Stomach (tissue), 9 donors: ENCODE measurements around the gene PTGFR. TPM values are rescaled to one million over a fixed set of nuclear protein-coding genes. Genes with fewer than 3 reads are reported as not detected.
A peak's percentile ranks its signal among the peaks of the same experiment; 100 is the strongest.

Experiments
- DNase-seq, 2 donors: peaks; one replicate each; pipeline versions ENCODE4 v3.0.0 to v3.0.0-alpha.2; 2013 to 2019
- H3K27ac ChIP-seq, 5 donors: fragments of 200-600 bp in 4 of 5; sonication (generic) in 4 of 5; one replicate each; pipeline ENCODE4 v1.5.1; 2013 to 2019; ENCODE audit warnings: mild to moderate bottlenecking in 1 of 5, moderate library complexity in 1 of 5
- H3K27me3 ChIP-seq, 3 donors: fragments of 200-600 bp; sonication (generic); one replicate each; pipeline ENCODE4 v1.5.1; 2017 to 2019; ENCODE audit warnings: mixed run types in 1 of 3
- H3K36me3 ChIP-seq, 4 donors: fragments of 200-600 bp; sonication (generic); 1 replicate in 3 of 4; 2 replicates in 1 of 4; pipeline ENCODE4 v1.5.1; 2016 to 2019
- H3K4me1 ChIP-seq, 4 donors: fragments of 200-600 bp; sonication (generic); one replicate each; pipeline ENCODE4 v1.5.1; 2016 to 2019
- H3K4me3 ChIP-seq, 4 donors: fragments of 200-600 bp; sonication (generic) in 3 of 4; one replicate each; pipeline ENCODE4 v1.5.1; 2016 to 2019; ENCODE audit warnings: mild to moderate bottlenecking in 1 of 4
- H3K9me3 ChIP-seq, 4 donors: fragments of 200-600 bp; sonication (generic); one replicate each; pipeline ENCODE4 v1.5.1; 2016 to 2019
- EP300 ChIP-seq: sonication (generic); formaldehyde crosslinking; IDR thresholded peaks from one replicate; pipeline ENCODE4 v1.6.1; 2017; ENCODE audit warnings: antibody characterized with exemption
- POLR2A ChIP-seq, 4 donors: fragments of 450-650 bp; IDR thresholded peaks; one replicate each; pipeline ENCODE4 v1.6.1; 2016; ENCODE audit warnings: antibody characterized with exemption in 4 of 4, control low read depth in 2 of 4, mild to moderate bottlenecking in 1 of 4, moderate library complexity in 1 of 4
- POLR2AphosphoS5 ChIP-seq, 3 donors: sonication (generic); formaldehyde crosslinking; IDR thresholded peaks; one replicate each; pipeline ENCODE4 v1.6.1; 2016; ENCODE audit warnings: antibody characterized with exemption in 3 of 3
- WGBS, 5 donors: extraction: QIAGEN DNeasy Blood & Tissue Kit in 3 of 5; methylation state at CpG; one replicate each; pipeline versions ENCODE4 v1.1.5 to v1.1.7; 2013 to 2018; 5-methylcytosine and 5-hydroxymethylcytosine counted together
- intact Hi-C: fragments of 100-400 bp; cut with DNase I; formaldehyde crosslinking; loops from one replicate; pipeline ENCODE4 v1.15.1; 2023; ENCODE audit warnings: low total_unique reads
- polyA plus RNA-seq, 3 donors: library from polyadenylated mRNA; stranded (reverse); fragments of 200-250 nt; gene quantifications; one replicate each; pipeline ENCODE4 v1.2.3, GENCODE V29; 2013
- total RNA-seq, 5 donors: library from RNA; depleted of rRNA; stranded (reverse); fragments of >200 nt; gene quantifications; one replicate each; pipeline versions ENCODE4 v1.1.0 to v1.2.3, GENCODE V29; 2014 to 2016
- TF ChIP-seq, protein P1 (sequence below), 7 experiments: fragments of 450-650 bp in 4 of 7; fragments of 200-600 bp in 3 of 7; sonication (generic) in 3 of 7; IDR thresholded peaks; one replicate each; pipeline ENCODE4 v1.5.1; 2016 to 2019; ENCODE audit warnings: antibody characterized with exemption in 7 of 7, control low read depth in 2 of 7, mild to moderate bottlenecking in 1 of 7
- donor health status: healthy with polysubstance abuse.
- donor health status: Bipolar disorder and iron deficiency.
- donor health status: healthy.

Gene PTGFR
- total and polyA plus RNA-seq, 8 donors: under 0.01 to 3.3 (median 0.98) TPM

DNA sequence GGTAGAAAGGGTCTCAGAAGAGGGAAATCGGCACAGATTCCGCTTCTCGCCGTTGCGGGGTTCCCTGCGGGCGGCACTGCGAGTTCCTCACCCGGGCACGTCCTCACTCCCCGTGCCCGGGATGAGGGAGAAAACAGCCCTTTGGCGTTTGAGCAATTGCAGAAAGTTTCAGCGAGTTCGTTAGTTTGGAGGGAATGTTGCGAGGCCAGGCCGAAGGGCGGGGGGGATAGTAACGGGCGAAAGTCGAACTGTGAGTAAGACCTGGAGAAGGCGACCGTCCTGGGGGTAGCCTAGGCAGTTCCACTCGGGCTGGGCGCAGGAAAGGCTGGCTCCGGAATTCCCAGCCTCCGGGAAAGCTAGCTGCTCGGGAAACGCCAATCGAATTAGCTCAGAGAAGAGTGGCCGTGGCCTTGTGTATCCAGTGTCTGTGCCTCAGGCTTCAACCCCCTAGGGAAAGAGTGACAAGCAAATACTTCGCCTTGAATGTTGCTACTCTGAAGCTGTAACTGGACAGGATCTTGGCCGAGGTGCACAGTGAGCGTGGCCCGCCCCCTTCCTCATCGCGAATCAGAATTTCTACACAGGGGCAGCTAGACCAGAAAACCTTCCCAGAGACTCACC is 787 bp downstream of the PTGFR start:
- Histone ChIP-seq H3K36me3 (no peaks in the 10 kb centered on the region), H3K4me1 (peaks cover 7 to 16% (median 13%) of the 10 kb centered on the region in 4 donors), H3K27ac (peak overlapping the region; percentile 2 to 80 (median 74)), H3K9me3 (no peaks in the 10 kb centered on the region), H3K27me3 (peaks cover 0 to 22% (median 18%) of the 10 kb centered on the region in 3 donors), H3K4me3 (peak overlapping the region; percentile 48 to 57 (median 50))
- TF ChIP-seq EP300 (no peak), POLR2AphosphoS5 (IDR thresholded peaks at IDR 0.05) (no peak), POLR2A (IDR thresholded peaks at IDR 0.05) (no peak)
- TF ChIP-seq, protein P1, sequence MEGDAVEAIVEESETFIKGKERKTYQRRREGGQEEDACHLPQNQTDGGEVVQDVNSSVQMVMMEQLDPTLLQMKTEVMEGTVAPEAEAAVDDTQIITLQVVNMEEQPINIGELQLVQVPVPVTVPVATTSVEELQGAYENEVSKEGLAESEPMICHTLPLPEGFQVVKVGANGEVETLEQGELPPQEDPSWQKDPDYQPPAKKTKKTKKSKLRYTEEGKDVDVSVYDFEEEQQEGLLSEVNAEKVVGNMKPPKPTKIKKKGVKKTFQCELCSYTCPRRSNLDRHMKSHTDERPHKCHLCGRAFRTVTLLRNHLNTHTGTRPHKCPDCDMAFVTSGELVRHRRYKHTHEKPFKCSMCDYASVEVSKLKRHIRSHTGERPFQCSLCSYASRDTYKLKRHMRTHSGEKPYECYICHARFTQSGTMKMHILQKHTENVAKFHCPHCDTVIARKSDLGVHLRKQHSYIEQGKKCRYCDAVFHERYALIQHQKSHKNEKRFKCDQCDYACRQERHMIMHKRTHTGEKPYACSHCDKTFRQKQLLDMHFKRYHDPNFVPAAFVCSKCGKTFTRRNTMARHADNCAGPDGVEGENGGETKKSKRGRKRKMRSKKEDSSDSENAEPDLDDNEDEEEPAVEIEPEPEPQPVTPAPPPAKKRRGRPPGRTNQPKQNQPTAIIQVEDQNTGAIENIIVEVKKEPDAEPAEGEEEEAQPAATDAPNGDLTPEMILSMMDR (IDR thresholded peaks at IDR 0.05): no peak
- DNase-seq: peak in 1 of 2 donors; percentile 51
- WGBS, 5 donors: 4 to 6% (median 5%) methylated on average over 35 to 37 of the region's 37 CpGs
- intact Hi-C loops: no loop called here

GRCh38 chr1:78492386-78492950 is 1.7 kb downstream of the PTGFR start:
- H3K9me3 ChIP-seq: no peaks in the 10 kb centered on the region
- peaks cover 7 to 16% (median 13%) of the 10 kb centered on the region in 4 donors for H3K4me1 ChIP-seq
- no peaks in the 10 kb centered on the region for H3K36me3 ChIP-seq
- intact Hi-C loops: no loop called here
- H3K27me3 ChIP-seq: peaks cover 0 to 22% (median 18%) of the 10 kb centered on the region in 3 donors
- peak overlapping the region in 4 of 5 donors; percentile 67 to 80 (median 76) for H3K27ac ChIP-seq
- DNase-seq: no peak
- TF ChIP-seq POLR2AphosphoS5 (IDR thresholded peaks at IDR 0.05) (no peak), EP300 (no peak), POLR2A (IDR thresholded peaks at IDR 0.05) (no peak)
- TF ChIP-seq, protein P1 (IDR thresholded peaks at IDR 0.05): no peak
- H3K4me3 ChIP-seq: peak overlapping the region in 2 of 4 donors; percentile 50 to 57
- 79 to 86% (median 85%) methylated on average over 12 of the region's 12 CpGs for whole genome bisulfite sequencing, 5 donors

- intact Hi-C loops: no loop called here
- Histone ChIP-seq H3K27me3 (peaks cover 0 to 22% (median 18%) of the 10 kb centered on the region in 3 donors), H3K4me3 (peak overlapping the region in 1 of 4 donors; percentile 16), H3K27ac (no peak overlapping the region), H3K4me1 (peaks cover 7 to 16% (median 13%) of the 10 kb centered on the region in 4 donors), H3K36me3 (no peaks in the 10 kb centered on the region), H3K9me3 (no peaks in the 10 kb centered on the region)
- DNase-seq: no peak
- TF ChIP-seq, protein P1 (IDR thresholded peaks at IDR 0.05): no peak
- TF ChIP-seq POLR2A (IDR thresholded peaks at IDR 0.05) (no peak), EP300 (no peak), POLR2AphosphoS5 (IDR thresholded peaks at IDR 0.05) (no peak)
- WGBS, 5 donors: 74 to 87% (median 77%) methylated on average over 1 of the region's 1 CpG
Measured at GRCh38 chr1:78493451-78493850, 2.7 kb downstream of the PTGFR start.

DNA sequence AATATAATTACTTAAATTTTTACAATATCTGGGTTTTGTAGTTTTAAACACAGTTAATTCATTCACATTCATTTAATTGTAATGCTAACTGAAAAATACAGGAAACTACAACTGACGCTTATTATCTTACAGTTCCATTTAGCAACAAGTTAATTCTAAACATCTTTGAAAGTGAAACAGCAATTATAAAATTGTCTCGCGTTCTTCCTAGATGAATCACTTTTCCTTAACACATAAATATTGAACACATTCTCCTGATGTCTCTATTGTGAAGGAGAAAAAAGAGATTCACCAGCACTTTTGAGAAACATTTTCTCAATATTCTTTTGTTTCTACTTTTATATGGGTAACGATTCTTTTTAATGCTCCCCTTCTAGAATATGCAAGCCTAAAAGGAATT is 6.4 kb downstream of the PTGFR start:
- H3K36me3 ChIP-seq: no peaks in the 10 kb centered on the region
- intact Hi-C loops: no loop called here
- WGBS, 5 donors: 70 to 81% (median 76%) methylated on average over 4 of the region's 4 CpGs

More for the DNA sequence above, 6.4 kb downstream of the PTGFR start:
- Histone ChIP-seq H3K27ac (no peak overlapping the region), H3K9me3 (no peaks in the 10 kb centered on the region), H3K4me3 (no peak overlapping the region), H3K4me1 (peaks cover 0 to 7% (median 0%) of the 10 kb centered on the region in 4 donors), H3K27me3 (peaks cover 0 to 2% (median 0%) of the 10 kb centered on the region in 3 donors)
- no peak for TF ChIP-seq EP300
- no peak for TF ChIP-seq POLR2A (IDR thresholded peaks at IDR 0.05)
- TF ChIP-seq, protein P1 (IDR thresholded peaks at IDR 0.05): no peak
- no peak for TF ChIP-seq POLR2AphosphoS5 (IDR thresholded peaks at IDR 0.05)
- DNase-seq: no peak
